H1 (cell line): Measurements from ENCODE around the gene RBM44. TPM values are rescaled to one million over a fixed set of nuclear protein-coding genes. Genes with fewer than 3 reads are reported as not detected.

Experiments
- CTCF ChIA-PET: fragments of 300-600 bp; sonication (Branson Sonifier 250); formaldehyde crosslinking; loops from one replicate; lab custom pipeline; 2021; ENCODE audit not compliant: partially characterized antibody; lab: Charles Lee
- POLR2A ChIA-PET: fragments of 300-600 bp; sonication (Branson Sonifier 250); formaldehyde crosslinking; loops from one replicate; lab custom pipeline; 2021; ENCODE audit warnings: inconsistent platforms; ENCODE audit not compliant: partially characterized antibody; lab: Charles Lee
- DNase-seq, 2 experiments: peaks; one replicate each; pipeline versions ENCODE4 v3.0.0 to v3.0.0-alpha.2; 2010 to 2022; ENCODE audit warnings: low spot score in 2 of 2, low read depth in 1 of 2, mixed read lengths in 1 of 2
- FAIRE-seq: peaks from 2 replicates; lab custom pipeline; 2011; peaks lifted over from hg19 to GRCh38; lab: Jason Lieb, UNC
- H2AFZ ChIP-seq: 2 replicates; pipeline ENCODE4 v1.8.1; 2012; ENCODE audit warnings: low read length, inconsistent platforms
- H2AK5ac ChIP-seq: 2 replicates; pipeline ENCODE4 v1.6.1; 2013; ENCODE audit warnings: low read depth, low read length
- H2BK120ac ChIP-seq: replicated peaks from 2 replicates; pipeline ENCODE3; 2013; ENCODE audit warnings: low read depth, low read length, inconsistent platforms
- H2BK12ac ChIP-seq: 2 replicates; pipeline ENCODE4 v1.6.1; 2013; ENCODE audit warnings: low read depth, low read length
- H2BK15ac ChIP-seq: 2 replicates; pipeline ENCODE4 v1.6.1; 2013; ENCODE audit warnings: low read length
- H2BK20ac ChIP-seq: 2 replicates; pipeline ENCODE4 v1.6.1; 2013; ENCODE audit warnings: low read length
- H2BK5ac ChIP-seq: 2 replicates; pipeline ENCODE4 v1.6.1; 2013; ENCODE audit warnings: low read depth, low read length
- H3K14ac ChIP-seq: 2 replicates; pipeline ENCODE4 v1.6.1; 2013; ENCODE audit warnings: inconsistent platforms; ENCODE audit not compliant: insufficient read length
- H3K18ac ChIP-seq: 2 replicates; pipeline ENCODE4 v1.6.1; 2013; ENCODE audit warnings: low read length; ENCODE audit errors: extremely low read depth
- H3K23ac ChIP-seq: 2 replicates; pipeline ENCODE4 v1.6.1; 2013; ENCODE audit warnings: inconsistent platforms; ENCODE audit not compliant: insufficient read length
- H3K23me2 ChIP-seq: 2 replicates; pipeline ENCODE4 v1.6.1; 2013; ENCODE audit warnings: low read depth, low read length
- H3K27ac ChIP-seq: 2 replicates; pipeline ENCODE4 v1.6.1; 2011; ENCODE audit warnings: low read depth, low read length, inconsistent platforms
- H3K27me3 ChIP-seq, 4 experiments: replicated peaks in 1 of 4; 1 replicate in 1 of 4; 2 replicates in 3 of 4; pipeline versions ENCODE4 v1.6.1 to v1.8.1; 2011 to 2013; ENCODE audit warnings: low read length in 3 of 4, mild to moderate bottlenecking in 3 of 4, inconsistent platforms in 2 of 4, mixed read lengths in 2 of 4, moderate library complexity in 1 of 4; ENCODE audit not compliant: control insufficient read depth in 3 of 4, insufficient read depth in 3 of 4; ENCODE audit errors: extremely low read depth in 1 of 4
- H3K36me3 ChIP-seq, 4 experiments: 2 replicates each; pipeline versions ENCODE4 v1.6.1 to v1.8.1; 2011 to 2013; ENCODE audit warnings: mild to moderate bottlenecking in 4 of 4, low read length in 3 of 4, moderate library complexity in 2 of 4, control low read depth in 1 of 4, inconsistent platforms in 1 of 4; ENCODE audit not compliant: insufficient read depth in 4 of 4, control insufficient read depth in 2 of 4
- H3K4ac ChIP-seq: replicated peaks from 2 replicates; pipeline ENCODE3; 2013; ENCODE audit warnings: low read length, low read depth, mixed read lengths, inconsistent platforms; ENCODE audit not compliant: insufficient read length
- H3K4me1 ChIP-seq, 4 experiments: replicated peaks in 1 of 4; 1 replicate in 1 of 4; 2 replicates in 3 of 4; pipeline versions ENCODE4 v1.6.1 to v1.8.1; 2011 to 2013; ENCODE audit warnings: low read length in 3 of 4, inconsistent platforms in 2 of 4, mixed read lengths in 1 of 4; ENCODE audit not compliant: insufficient read depth in 4 of 4, control insufficient read depth in 3 of 4
- H3K4me2 ChIP-seq, 2 experiments: 2 replicates each; pipeline versions ENCODE4 v1.6.1 to v1.8.1; 2011 to 2013; ENCODE audit warnings: low read depth in 2 of 2, low read length in 2 of 2, control low read depth in 1 of 2, inconsistent platforms in 1 of 2, mild to moderate bottlenecking in 1 of 2; ENCODE audit not compliant: insufficient read depth in 1 of 2
- H3K4me3 ChIP-seq, 4 experiments: fragments of 200-600, 300-600 bp in 1 of 4; sonication (generic), shearing (Covaris generic), sonication (Bioruptor Twin) in 1 of 4; 2 replicates each; pipeline versions ENCODE4 v1.5.1 to v1.8.1; 2011 to 2016; ENCODE audit warnings: low read length in 4 of 4, low read depth in 3 of 4, control low read depth in 2 of 4, inconsistent platforms in 2 of 4, mild to moderate bottlenecking in 2 of 4, mixed read lengths in 1 of 4, moderate library complexity in 1 of 4; ENCODE audit not compliant: insufficient read depth in 2 of 4; ENCODE audit errors: extremely low read depth in 1 of 4
- H3K56ac ChIP-seq: replicated peaks from 2 replicates; pipeline ENCODE3; 2013; ENCODE audit warnings: low read depth, mild to moderate bottlenecking, mixed read lengths, low read length, inconsistent platforms; ENCODE audit not compliant: insufficient read length
- H3K79me1 ChIP-seq: 2 replicates; pipeline ENCODE4 v1.6.1; 2013; ENCODE audit warnings: low read depth, low read length, control low read depth
- H3K79me2 ChIP-seq, 2 experiments: 2 replicates each; pipeline versions ENCODE4 v1.6.1 to v1.8.1; 2012 to 2013; ENCODE audit warnings: low read length in 2 of 2, mild to moderate bottlenecking in 2 of 2, inconsistent platforms in 1 of 2; ENCODE audit not compliant: insufficient read depth in 2 of 2, control insufficient read depth in 1 of 2
- H3K9ac ChIP-seq, 4 experiments: replicated peaks in 1 of 4; 1 replicate in 1 of 4; 2 replicates in 3 of 4; pipeline versions ENCODE4 v1.6.1 to v1.8.1; 2011 to 2013; ENCODE audit warnings: low read depth in 3 of 4, low read length in 3 of 4, control low read depth in 2 of 4, mild to moderate bottlenecking in 2 of 4, moderate library complexity in 2 of 4, inconsistent platforms in 1 of 4; ENCODE audit errors: extremely low read depth in 1 of 4
- H3K9me3 ChIP-seq, 2 experiments: 2 replicates each; pipeline versions ENCODE4 v1.6.1 to v1.8.1; 2012 to 2013; ENCODE audit warnings: mild to moderate bottlenecking in 2 of 2, moderate library complexity in 2 of 2, control low read depth in 1 of 2, inconsistent platforms in 1 of 2, low read depth in 1 of 2, low read length in 1 of 2, mixed read lengths in 1 of 2; ENCODE audit not compliant: insufficient read depth in 2 of 2
- H4K20me1 ChIP-seq, 2 experiments: replicated peaks in 1 of 2; 2 replicates each; pipeline versions ENCODE3 to v1.8.1; 2011 to 2013; ENCODE audit warnings: inconsistent platforms in 2 of 2, low read length in 2 of 2, mild to moderate bottlenecking in 1 of 2; ENCODE audit not compliant: insufficient read depth in 2 of 2, control insufficient read depth in 1 of 2
- H4K5ac ChIP-seq: 2 replicates; pipeline ENCODE4 v1.6.1; 2013; ENCODE audit warnings: low read length, low read depth, mixed read lengths, inconsistent platforms; ENCODE audit not compliant: insufficient read length
- H4K8ac ChIP-seq: 2 replicates; pipeline ENCODE4 v1.8.0; 2013; ENCODE audit warnings: mild to moderate bottlenecking, moderate library complexity, low read length, inconsistent platforms; ENCODE audit not compliant: insufficient read depth; ENCODE audit errors: extremely low read depth
- H4K91ac ChIP-seq: replicated peaks from 2 replicates; pipeline ENCODE3; 2013; ENCODE audit warnings: low read length, mixed read lengths, inconsistent platforms; ENCODE audit not compliant: insufficient read length
- GABPA ChIP-seq: IDR thresholded peaks from 2 replicates; pipeline ENCODE4 v1.6.1; 2011; ENCODE audit warnings: mild to moderate bottlenecking, low read length, moderate library complexity, borderline replicate concordance; ENCODE audit not compliant: insufficient read depth
- MAFK ChIP-seq: IDR thresholded peaks from 2 replicates; pipeline ENCODE4 v1.6.1; 2012; ENCODE audit warnings: low read depth, mild to moderate bottlenecking, improper control_type of control experiment, low read length
- RAD21 ChIP-seq, 2 experiments: IDR thresholded peaks in 1 of 2; conservative IDR thresholded peaks in 1 of 2; 2 replicates each; pipeline ENCODE4 v1.6.1; 2011; ENCODE audit warnings: low read depth in 2 of 2, low read length in 2 of 2, improper control_type of control experiment in 1 of 2, inconsistent platforms in 1 of 2, mild to moderate bottlenecking in 1 of 2, moderate library complexity in 1 of 2
- RFX5 ChIP-seq: IDR thresholded peaks from 2 replicates; pipeline ENCODE4 v1.6.1; 2011; ENCODE audit warnings: low read depth, low read length, improper control_type of control experiment, borderline replicate concordance
- SP1 ChIP-seq: IDR thresholded peaks from 2 replicates; pipeline ENCODE4 v1.6.1; 2011; ENCODE audit warnings: low read depth, low read length
- SUZ12 ChIP-seq: fragments of 200-600 bp; sonication (generic); IDR thresholded peaks from 2 replicates; pipeline ENCODE4 v1.6.1; 2012; ENCODE audit warnings: mild to moderate bottlenecking, inconsistent platforms, low read length, moderate library complexity, mixed read lengths
- TAF7 ChIP-seq: optimal IDR thresholded peaks from 2 replicates; pipeline ENCODE3; 2011; ENCODE audit warnings: low read depth, mild to moderate bottlenecking, inconsistent platforms, low read length, moderate library complexity, borderline replicate concordance
- TCF12 ChIP-seq: IDR thresholded peaks from 2 replicates; pipeline ENCODE4 v1.6.1; 2011; ENCODE audit warnings: low read depth, mild to moderate bottlenecking, low read length
- TEAD4 ChIP-seq: IDR thresholded peaks from 2 replicates; pipeline ENCODE4 v1.6.1; 2012; ENCODE audit warnings: low read depth, low read length, inconsistent platforms, mixed read lengths
- USF2 ChIP-seq: IDR thresholded peaks from 2 replicates; pipeline ENCODE4 v1.6.1; 2011; ENCODE audit warnings: low read length, improper control_type of control experiment
- WGBS, 2 experiments: shearing (Covaris generic) in 1 of 2; methylation state at CpG; one replicate each; pipeline versions ENCODE4 v1.1.6 to v1.1.7; 2013 to 2015; ENCODE audit warnings: low lambda C conversion rate in 2 of 2, mixed read lengths in 2 of 2, inconsistent platforms in 1 of 2, low coverage in 1 of 2, missing lambda C conversion rate in 1 of 2; ENCODE audit not compliant: insufficient replicate concordance in 2 of 2, insufficient coverage in 1 of 2, insufficient read length in 1 of 2; ENCODE audit errors: extremely low coverage in 1 of 2, missing lambda C conversion rate in 1 of 2; 5-methylcytosine and 5-hydroxymethylcytosine counted together
- polyA plus RNA-seq, 7 experiments: library from polyadenylated mRNA; depleted of rRNA in 3 of 7; stranded (reverse) in 5 of 7; unstranded in 2 of 7; fragments of >200 nt in 5 of 7; fragments of 200-250 nt in 2 of 7; gene quantifications; 1 replicate in 5 of 7; 2 replicates in 1 of 7; 4 replicates in 1 of 7; pipeline versions ENCODE4 v1.2.1 to v1.2.3, GENCODE V29; 2011 to 2013; ENCODE audit warnings: missing spikeins in 2 of 7, mixed read lengths in 2 of 7
- total RNA-seq: library from RNA; stranded (reverse); fragmentation: NEBNext Ultra II Directional; extraction: Animal tissue kit (Norgen Biotek cat#: 25700); gene quantifications from 2 replicates; pipeline ENCODE4 v1.2.1, GENCODE V29; 2021

RBM44 gene
- total and polyA plus RNA-seq, 2 of the 8 experiments (the other 6 are each of a cell fraction or from before 2014, with no cell fraction given): 0.12 to 0.43 TPM

DNA sequence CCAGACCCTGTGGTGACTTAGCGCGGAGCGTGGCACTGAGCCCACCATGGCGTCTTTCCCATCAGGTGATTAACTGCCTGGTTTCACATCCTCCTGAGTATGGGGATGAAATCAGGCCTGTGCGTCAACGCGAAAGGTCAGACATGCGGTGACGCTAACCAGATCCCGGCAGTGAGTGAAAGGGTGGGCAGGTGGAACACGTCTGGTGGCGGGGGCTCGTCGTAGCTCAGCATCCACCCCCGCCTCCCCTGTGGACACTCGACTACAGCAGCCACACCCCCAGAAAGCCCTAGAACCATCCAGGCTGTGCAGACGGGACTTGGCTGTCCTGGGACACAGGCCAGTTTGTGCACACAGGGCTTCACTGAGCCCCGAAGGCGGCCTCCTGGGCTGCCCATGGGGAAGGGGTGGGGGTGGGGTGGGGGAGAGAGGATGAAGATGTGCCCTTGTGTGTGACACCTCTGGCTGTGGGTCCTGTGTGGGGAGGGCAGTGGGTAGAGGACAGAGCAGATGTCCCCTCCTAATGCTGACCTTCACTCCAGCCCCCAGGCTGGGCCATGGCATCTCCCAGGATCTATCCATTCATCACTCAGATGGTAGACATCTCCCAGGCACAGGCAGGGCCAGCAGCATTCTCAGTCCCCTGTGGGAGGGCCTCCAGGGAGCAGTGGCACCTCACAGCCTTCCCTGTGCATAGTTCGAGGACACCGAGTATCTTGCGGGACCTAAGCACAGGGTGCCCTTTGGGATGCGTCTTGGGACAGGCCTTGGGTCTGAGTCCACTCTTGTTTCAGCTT is 88.3 kb downstream of the RBM44 start:
- H3K4me2 ChIP-seq: no peak overlapping the region
- H3K56ac ChIP-seq: no peak overlapping the region
- no peak overlapping the region for H3K23ac ChIP-seq
- H3K4me1 ChIP-seq: peaks cover 0 to 4% (median under 1%) of the 10 kb centered on the region in 4 experiments; a peak in 1 of 7 replicates
- no peak overlapping the region for H3K4ac ChIP-seq
- no peaks in the 10 kb centered on the region for H3K23me2 ChIP-seq
- H2AK5ac ChIP-seq: no peak overlapping the region; the same call in 1 of the 2 replicates
- no peak overlapping the region for H2BK5ac ChIP-seq
- no peak overlapping the region for H2BK12ac ChIP-seq
- H4K5ac ChIP-seq: no peak overlapping the region
- H3K14ac ChIP-seq: no peak overlapping the region
- no peak overlapping the region for H2BK120ac ChIP-seq
- POLR2A ChIA-PET: interaction anchor here (1.0 kb wide), 1 partner anchor 11 kb away, joined by 3 read pairs; no protein-coding TSS in a partner anchor
- no peak overlapping the region; the same call in 1 of the 2 replicates for H4K8ac ChIP-seq
- no peak overlapping the region for H2AFZ ChIP-seq
- H3K9me3 ChIP-seq: no peaks in the 10 kb centered on the region
- H3K36me3 ChIP-seq: no peaks in the 10 kb centered on the region
- H4K20me1 ChIP-seq: no peaks in the 10 kb centered on the region
- H4K91ac ChIP-seq: no peak overlapping the region
- DNase-seq (no peak), FAIRE-seq (no peak)
- WGBS, 2 experiments: 94% methylated on average over 22 of the region's 23 CpGs; no CpG with 5 or more reads in 1 of the 2 experiments
- H2BK15ac ChIP-seq: no peak overlapping the region
- no peak overlapping the region for H2BK20ac ChIP-seq
- H3K79me2 ChIP-seq: no peaks in the 10 kb centered on the region
- no peaks in the 10 kb centered on the region for H3K27me3 ChIP-seq
- CTCF ChIA-PET: no interaction called here
- H3K18ac ChIP-seq: no peak overlapping the region
- no peaks in the 10 kb centered on the region for H3K79me1 ChIP-seq
- no peak overlapping the region for H3K9ac ChIP-seq
- no peak overlapping the region for H3K4me3 ChIP-seq
- H3K27ac ChIP-seq: no peak overlapping the region
- TF ChIP-seq SP1: no peak
- TF ChIP-seq SUZ12: no peak
- TF ChIP-seq RAD21 (IDR thresholded peaks at IDR 0.05 in 1 of 2, conservative IDR thresholded peaks at IDR 0.05 in 1 of 2; ENCODE audit: low read depth in 2 of 2, low read length in 2 of 2): no peak
- no peak for TF ChIP-seq MAFK
- no peak for TF ChIP-seq GABPA
- no peak for TF ChIP-seq TEAD4
- no peak for TF ChIP-seq USF2
- no peak for TF ChIP-seq RFX5
- no peak for TF ChIP-seq TCF12
- TF ChIP-seq TAF7: no peak
